Kidney epithelial cell (primary cell): ENCODE measurements around the gene DTNA. TPM values are rescaled to one million over a fixed set of nuclear protein-coding genes. Genes with fewer than 3 reads are reported as not detected.

ENCODE experiments used
- DNase-seq: peaks from one replicate; pipeline ENCODE4 v3.0.0-alpha.2; 2010; ENCODE audit warnings: low read depth
- H3K27me3 ChIP-seq: 2 replicates; pipeline ENCODE4 v1.6.0; 2011; ENCODE audit warnings: low read length; ENCODE audit not compliant: control insufficient read depth, insufficient read depth
- H3K36me3 ChIP-seq: 2 replicates; pipeline ENCODE4 v1.5.1; 2011; ENCODE audit warnings: low read length; ENCODE audit not compliant: control insufficient read depth, insufficient read depth
- H3K4me3 ChIP-seq: 2 replicates; pipeline ENCODE4 v1.5.1; 2011; ENCODE audit warnings: low read depth, mild to moderate bottlenecking, control low read depth, low read length
- total RNA-seq: library from RNA; depleted of rRNA; stranded (reverse); fragments of >200 nt; gene quantifications from 2 replicates; pipeline ENCODE4 v1.2.3, GENCODE V29; 2015
- TF ChIP-seq, protein P1 (sequence below): IDR thresholded peaks from 2 replicates; pipeline ENCODE4 v1.5.1; 2011; ENCODE audit warnings: mild to moderate bottlenecking, moderate library complexity, low read length, control low read depth, inconsistent platforms; ENCODE audit not compliant: insufficient read depth, poor library complexity, severe bottlenecking

Gene DTNA
- total RNA-seq, 1 donor from 2014 or later: 19.3 TPM

DNA sequence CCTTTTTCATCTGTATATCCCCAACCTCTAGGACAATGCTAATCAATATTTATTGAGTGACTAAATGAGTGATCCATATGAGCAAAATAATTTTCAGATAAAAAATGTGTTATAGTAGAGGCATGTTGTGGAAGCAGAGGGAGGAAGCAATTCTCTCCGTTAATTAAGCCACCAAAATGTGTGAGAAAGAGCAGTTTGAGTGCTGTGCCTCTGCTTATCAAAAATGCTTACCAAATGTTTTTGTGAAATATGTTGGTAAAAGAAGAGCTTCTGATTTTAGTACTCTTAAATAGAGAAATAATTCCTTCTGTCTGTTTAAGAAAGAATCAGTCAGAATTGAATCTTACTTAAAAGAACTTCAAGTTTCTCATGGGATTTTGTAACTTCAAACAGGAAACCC lies 90.3 kb downstream of the DTNA start:
- Histone ChIP-seq H3K36me3 (no peaks in the 10 kb centered on the region), H3K27me3 (no peaks in the 10 kb centered on the region), H3K4me3 (no peak overlapping the region)
- no peak for DNase-seq
- TF ChIP-seq, protein P1, sequence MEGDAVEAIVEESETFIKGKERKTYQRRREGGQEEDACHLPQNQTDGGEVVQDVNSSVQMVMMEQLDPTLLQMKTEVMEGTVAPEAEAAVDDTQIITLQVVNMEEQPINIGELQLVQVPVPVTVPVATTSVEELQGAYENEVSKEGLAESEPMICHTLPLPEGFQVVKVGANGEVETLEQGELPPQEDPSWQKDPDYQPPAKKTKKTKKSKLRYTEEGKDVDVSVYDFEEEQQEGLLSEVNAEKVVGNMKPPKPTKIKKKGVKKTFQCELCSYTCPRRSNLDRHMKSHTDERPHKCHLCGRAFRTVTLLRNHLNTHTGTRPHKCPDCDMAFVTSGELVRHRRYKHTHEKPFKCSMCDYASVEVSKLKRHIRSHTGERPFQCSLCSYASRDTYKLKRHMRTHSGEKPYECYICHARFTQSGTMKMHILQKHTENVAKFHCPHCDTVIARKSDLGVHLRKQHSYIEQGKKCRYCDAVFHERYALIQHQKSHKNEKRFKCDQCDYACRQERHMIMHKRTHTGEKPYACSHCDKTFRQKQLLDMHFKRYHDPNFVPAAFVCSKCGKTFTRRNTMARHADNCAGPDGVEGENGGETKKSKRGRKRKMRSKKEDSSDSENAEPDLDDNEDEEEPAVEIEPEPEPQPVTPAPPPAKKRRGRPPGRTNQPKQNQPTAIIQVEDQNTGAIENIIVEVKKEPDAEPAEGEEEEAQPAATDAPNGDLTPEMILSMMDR: no peak

DNA sequence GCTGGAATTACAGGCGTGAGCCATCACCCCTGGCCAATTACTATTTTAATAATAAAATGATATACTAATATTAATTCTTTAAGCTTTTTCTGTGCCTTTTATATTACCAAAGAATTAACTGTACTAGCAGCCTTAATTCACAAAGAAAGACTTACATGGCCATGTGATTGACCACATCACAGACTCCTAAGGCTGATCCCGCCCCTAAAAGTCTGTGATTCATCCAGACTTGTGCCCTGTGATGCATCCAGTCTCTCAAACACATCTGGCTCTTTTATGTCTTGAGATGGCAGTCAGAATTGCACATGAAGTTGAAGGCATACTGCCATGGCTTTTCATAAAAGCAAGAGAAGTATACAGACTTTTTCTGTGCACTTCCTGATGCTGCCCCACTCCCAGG lies 91.7 kb downstream of the DTNA start:
- peak; percentile 75 for DNase-seq

DNA sequence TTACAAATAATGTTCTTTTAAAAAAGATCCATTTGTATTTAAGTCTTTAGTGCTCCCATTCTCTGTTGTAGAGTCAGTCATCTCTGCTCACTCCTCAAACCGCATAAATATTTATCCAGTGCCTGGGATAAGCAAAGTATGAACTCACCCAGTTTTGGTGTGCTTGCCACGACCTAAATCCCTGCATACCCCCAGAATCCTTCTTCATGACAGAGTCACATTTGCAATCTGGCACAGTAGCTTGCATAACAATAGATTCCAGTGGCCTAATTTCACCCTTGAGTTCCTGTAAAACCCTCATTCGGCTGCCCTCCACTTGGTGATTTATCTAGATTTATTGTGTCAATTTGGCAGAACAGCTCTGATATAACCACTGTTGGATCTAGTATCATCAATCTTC lies 92.9 kb downstream of the DTNA start:
- Histone ChIP-seq H3K27me3 (no peaks in the 10 kb centered on the region), H3K36me3 (no peaks in the 10 kb centered on the region), H3K4me3 (no peak overlapping the region)
- no peak for DNase-seq
- TF ChIP-seq, protein P1: no peak

More for the DNA sequence above, 91.7 kb downstream of the DTNA start:
- no peak overlapping the region for H3K4me3 ChIP-seq
- H3K27me3 ChIP-seq: no peaks in the 10 kb centered on the region
- no peaks in the 10 kb centered on the region for H3K36me3 ChIP-seq
- TF ChIP-seq, protein P1: no peak

DNA sequence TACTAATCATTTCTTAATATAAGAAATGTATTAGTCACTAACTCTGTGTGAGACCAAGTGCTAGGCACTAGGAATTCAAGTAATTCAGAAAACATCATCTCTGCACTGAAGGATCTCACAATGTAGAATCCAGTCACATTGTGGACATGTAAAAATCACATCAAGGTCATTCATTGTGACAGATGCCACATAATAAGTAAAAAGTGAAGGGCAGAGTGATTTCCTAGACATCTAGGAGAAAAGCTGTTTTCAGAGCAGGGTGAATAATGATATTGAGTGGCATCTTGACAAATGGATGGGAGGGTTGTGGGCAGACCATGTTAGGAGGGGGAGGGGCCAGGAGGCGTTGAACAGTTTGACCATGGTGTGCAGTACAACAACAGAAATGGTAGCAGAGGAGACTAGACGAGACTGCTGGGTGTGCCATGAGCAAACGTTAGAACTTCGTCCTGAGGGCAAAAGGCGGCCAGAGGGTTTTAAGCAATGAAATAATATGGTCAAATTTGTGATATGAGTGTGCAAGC lies 93.8 kb downstream of the DTNA start:
- TF ChIP-seq, protein P1: no peak
- Histone ChIP-seq H3K4me3 (no peak overlapping the region), H3K27me3 (no peaks in the 10 kb centered on the region), H3K36me3 (no peaks in the 10 kb centered on the region)
- DNase-seq: no peak

DNA sequence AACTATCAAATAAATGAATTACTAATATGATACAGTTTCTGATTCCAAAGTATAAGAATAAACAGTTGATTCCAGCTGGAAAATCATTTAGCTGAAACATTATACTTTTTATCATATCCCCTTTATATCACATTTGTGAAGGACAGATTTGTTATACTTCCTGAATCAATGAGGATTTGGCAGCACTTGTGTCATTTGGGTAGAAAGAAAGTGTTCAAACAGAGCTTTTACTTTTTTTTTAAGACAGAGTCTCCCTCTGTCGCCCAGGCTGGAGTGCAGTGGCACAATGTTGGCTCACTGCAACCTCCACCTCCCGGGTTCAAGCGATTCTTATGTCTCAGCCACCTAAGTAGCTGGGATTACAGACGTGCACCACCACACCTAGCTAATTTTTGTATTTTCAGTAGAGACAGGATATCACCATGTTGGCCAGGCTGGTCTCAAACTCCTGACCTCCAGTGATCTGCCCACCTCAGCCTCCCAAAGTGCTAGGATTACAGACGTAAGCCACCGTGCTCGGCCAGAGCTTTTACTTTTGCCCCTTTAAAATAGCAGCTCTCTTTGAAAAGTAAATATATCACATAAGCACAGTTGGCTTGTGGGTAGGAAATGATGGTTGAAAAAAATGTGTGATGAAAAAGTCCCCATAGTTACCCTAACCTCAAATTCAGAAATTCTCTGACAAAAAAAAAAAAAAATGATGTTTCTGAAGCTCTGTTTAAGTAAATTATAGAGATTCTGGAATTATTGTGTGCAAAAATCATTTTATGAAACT lies 95.2 kb downstream of the DTNA start:
- DNase-seq: no peak
- TF ChIP-seq, protein P1: no peak

DNA sequence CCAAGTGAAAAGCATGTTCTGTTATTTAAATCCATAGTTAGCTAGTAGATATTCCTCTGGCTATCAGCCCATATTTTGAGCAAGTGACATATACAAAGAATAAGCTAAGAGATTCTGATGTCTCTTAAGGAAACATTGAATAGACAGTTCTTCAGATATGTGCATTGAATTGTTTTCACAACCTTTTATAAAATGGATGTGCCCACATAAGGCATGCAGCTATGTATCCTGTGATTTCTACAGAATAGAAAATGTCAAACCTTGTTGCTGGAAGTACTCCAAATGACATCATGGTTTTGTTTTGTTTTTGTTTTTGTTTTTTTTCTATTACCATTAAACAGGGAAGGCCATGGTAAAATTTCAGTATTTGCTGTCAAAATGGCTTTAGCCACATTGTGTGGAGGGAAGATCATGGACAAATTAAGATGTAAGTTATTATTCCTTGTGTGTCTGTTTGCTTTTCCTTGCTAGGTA lies 95.8 kb downstream of the DTNA start:
- Histone ChIP-seq H3K36me3 (no peaks in the 10 kb centered on the region), H3K27me3 (no peaks in the 10 kb centered on the region), H3K4me3 (no peak overlapping the region)
- DNase-seq: no peak
- TF ChIP-seq, protein P1: no peak

More for the DNA sequence above, 95.2 kb downstream of the DTNA start:
- H3K27me3 ChIP-seq: no peaks in the 10 kb centered on the region
- H3K36me3 ChIP-seq: no peaks in the 10 kb centered on the region
- no peak overlapping the region for H3K4me3 ChIP-seq
